GM19193 (cell line): ENCODE results near the gene PRKCG.

Experiments
- POLR2A ChIP-seq: IDR thresholded peaks from 4 replicates; pipeline ENCODE4 v1.6.1; 2011; ENCODE audit not compliant: insufficient read depth, insufficient read length; ENCODE audit errors: extremely low read depth

PRKCG gene

DNA sequence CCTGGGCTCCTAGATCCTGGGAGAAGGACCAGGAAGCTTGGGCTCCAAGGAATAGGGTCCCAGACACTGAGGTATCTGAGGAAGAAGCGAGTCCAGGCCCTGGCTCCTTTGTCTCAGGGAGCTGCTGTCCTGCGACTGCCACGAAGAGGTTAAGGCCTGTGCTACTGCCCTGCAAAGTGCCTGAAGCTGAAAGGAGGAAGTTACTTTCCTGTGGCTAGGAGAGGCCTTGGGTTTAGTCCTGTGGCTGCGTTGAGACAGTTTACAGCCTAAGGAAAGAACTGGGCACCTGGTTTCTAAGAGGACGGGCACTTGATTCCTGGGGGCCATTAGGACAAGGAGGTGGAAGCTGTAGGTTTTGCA is 11.5 kb upstream of the PRKCG start:
- TF ChIP-seq POLR2A = no peak

GRCh38 chr19:53871454-53871853 is 10.5 kb upstream of the PRKCG start:
- no peak for TF ChIP-seq POLR2A

GRCh38 chr19:53872762-53873161 is 9.2 kb upstream of the PRKCG start:
- TF ChIP-seq POLR2A = no peak

GRCh38 chr19:53873773-53874605 is 8.0 kb upstream of the PRKCG start:
- no peak for TF ChIP-seq POLR2A

GRCh38 chr19:53874606-53874990 is 7.4 kb upstream of the PRKCG start:
- no peak for TF ChIP-seq POLR2A

GRCh38 chr19:53875602-53876325 is 6.2 kb upstream of the PRKCG start:
- TF ChIP-seq POLR2A = no peak

- TF ChIP-seq POLR2A = no peak
Observed at GRCh38 chr19:53876651-53877224, 5.3 kb upstream of the PRKCG start.

DNA sequence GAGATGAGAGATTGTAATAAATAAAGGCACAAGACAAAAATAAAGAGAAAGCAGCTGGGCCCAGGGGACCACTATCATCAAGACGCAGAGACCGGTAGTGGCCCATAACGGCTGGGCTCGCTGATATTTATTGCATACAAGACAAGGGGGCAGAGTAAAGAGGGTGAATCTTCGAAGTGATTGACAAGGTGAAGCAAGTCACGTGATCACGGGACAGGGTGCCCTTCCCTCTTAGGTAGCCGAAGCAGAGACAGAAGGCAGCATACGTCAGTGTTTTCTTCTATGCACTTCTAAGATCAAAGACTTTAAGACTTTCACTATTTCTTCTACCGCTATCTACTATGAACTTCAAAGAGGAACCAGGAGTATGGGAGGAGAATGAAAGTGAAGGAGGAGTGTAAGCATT is 4.6 kb upstream of the PRKCG start:
- no peak for TF ChIP-seq POLR2A

DNA sequence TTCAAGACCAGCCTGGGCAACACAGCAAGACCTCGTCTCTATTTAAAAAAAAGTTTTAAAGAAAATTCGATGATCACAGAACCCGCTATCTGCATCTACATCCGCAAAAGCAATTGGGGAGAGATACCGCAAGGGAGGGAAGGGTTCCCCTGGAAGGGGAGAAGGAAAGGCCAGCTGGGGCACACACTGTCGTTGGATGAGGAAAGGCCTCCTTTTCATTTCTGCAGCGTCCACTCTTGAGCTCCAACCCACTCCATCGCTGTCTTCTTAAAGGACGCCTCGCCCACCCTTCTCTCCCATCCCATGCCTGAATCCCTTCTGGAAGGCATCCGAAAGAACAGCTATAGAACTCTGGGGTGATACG is 3.2 kb upstream of the PRKCG start:
- no peak for TF ChIP-seq POLR2A

DNA sequence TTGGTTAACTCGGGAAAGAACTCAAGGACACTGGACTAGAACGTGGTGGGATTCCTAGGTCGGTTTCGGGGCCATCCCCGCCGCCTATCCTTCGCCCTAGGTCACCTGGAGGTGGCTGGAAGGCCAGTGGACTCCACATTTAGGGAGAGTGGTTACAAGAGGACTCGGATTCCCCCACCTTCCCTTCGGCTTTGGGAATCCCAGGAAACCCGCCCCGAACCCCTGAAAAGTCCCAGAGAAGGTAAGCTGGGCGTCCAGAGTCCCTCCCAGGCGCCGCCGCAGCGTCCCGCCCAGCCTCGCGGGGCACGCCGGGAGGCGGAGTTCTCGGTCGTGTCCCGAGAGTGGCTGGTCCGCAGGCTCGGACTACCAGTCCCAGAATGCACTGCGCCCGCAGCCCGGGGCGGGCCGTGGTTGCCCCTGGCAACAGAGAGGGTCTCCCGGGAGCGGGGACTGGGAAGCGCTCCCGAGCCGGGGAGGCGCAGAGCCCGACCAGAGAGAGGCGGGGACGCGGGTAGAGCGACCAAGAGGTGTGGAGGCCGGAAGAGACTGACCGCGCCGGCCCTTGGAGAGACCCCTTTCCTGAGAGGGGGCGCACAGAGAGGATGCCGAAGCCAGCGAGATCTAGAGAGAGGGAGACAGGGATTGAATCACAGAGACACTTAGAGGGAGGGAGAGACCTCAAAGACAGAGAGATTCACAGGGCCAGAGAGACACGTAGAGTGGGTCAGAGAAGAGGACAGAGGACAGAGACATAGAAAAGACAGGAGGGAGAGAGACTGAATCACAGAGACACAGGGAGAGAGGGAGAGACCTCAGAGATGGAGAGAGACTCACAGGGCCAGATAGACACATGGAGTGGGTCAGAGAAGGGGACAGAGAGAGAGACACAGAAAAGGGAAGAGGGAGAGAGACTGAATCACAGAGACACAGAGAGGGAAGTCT is 2.6 kb upstream of the PRKCG start:
- no peak for TF ChIP-seq POLR2A

DNA sequence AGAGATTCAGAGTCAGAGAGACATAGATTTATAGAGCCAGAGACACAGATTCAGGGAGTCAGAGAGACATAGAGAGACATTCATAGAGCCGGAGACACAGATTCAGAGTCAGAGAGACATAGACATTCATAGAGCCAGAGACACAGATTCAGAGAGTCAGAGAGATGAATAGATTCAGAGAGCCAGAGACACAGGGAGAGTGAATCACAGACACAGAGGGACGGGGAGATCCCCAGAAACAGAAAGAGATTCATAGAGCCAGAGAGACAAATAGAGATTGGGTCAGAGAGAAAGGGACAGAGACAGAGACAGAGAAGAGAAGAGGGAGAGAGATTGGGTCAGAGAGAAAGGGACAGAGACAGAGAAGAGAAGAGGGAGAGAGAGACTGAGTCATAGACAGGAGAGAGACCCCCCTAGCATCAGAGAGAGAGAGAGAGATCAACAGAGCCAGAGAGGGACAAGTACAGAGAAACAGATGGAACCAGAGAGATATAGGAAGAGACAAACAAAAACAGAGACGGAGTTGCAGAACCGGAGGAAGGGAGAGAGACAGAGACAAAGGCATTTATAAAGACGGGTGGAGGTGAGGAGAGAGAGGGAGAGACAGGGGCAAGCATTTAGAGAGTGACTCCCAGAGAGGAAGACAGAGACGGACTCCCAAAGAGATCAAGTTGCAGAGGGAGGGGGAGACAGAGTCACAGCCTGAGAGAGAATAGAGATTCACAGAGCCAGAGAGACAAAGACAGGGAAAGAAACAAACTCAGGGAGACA is 1.1 kb upstream of the PRKCG start:
- TF ChIP-seq POLR2A = no peak

DNA sequence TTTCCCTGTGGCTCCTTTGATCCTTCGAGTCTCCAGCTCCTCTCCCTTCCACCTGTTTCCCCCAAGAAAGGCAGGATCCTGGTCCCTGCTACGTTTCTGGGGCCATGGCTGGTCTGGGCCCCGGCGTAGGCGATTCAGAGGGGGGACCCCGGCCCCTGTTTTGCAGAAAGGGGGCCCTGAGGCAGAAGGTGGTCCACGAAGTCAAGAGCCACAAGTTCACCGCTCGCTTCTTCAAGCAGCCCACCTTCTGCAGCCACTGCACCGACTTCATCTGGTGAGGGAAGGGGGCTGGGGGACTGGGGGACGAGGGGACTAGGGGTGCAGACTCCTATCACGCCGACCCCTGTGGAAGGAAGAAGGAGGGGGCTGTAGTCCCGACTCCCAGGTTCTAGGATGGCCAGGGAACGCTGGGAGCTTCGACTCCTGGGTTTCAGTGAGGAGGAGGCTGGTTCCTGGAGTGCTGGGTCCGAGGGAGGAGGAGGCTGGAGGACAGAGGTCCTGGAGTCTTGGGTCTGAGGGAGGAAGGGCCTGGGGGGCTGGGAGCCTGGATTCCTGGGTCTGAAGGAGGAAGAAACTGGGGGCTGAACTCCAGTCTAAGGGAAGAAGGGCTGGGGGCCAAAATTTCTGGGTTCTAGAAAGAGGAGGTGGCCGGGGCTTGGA is 524 bp downstream of the PRKCG start:
- TF ChIP-seq POLR2A = no peak

GRCh38 chr19:53883231-53883661 is 1.2 kb downstream of the PRKCG start:
- no peak for TF ChIP-seq POLR2A

DNA sequence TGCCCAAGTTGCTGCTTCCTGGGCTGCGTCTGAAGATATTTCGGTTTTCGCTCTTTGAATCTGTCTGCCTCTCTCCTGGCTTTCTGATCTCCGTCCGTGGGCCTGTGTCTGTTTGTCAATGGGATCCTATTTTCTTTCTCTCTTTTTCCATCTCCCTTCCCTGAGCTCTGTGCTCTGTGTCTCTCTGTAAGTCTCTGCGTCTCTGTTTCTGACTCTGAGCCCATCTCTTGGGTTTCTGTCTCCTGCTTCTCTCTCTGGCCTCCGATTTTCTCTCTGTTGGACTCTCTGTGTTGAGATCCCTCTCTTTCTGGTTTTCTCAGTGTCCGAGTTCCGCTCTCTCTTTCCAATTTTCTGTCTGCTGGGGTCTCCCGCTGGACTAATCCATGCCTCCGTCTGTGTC is 1.7 kb downstream of the PRKCG start:
- no peak for TF ChIP-seq POLR2A
